IMR-90 (cell line): ENCODE data around the gene C16orf92. TPM values are rescaled to one million over a fixed set of nuclear protein-coding genes. Genes with fewer than 3 reads are reported as not detected.

Experiments
- ATAC-seq: fragments of 200-7000 bp; cut with Tn5 transposase; 2 replicates; pipeline ENCODE4 v1.9.1; 2020; ENCODE audit warnings: low read depth, mild to moderate bottlenecking, moderate library complexity
- BruUV-seq: library from RNA; stranded (reverse); fragments of 400-500 nt; replicated peaks from 2 replicates; lab custom pipeline; 2021; lab: Mats Ljungman, UMichigan
- CTCF ChIA-PET: fragments of 300-600 bp; formaldehyde crosslinking; extraction: SDS; loops from one replicate; lab custom pipeline; 2021; ENCODE audit warnings: antibody characterized with exemption; lab: Yijun Ruan, JAX
- POLR2A ChIA-PET: fragments of 300-600 bp; sonication (Branson Sonifier 250); formaldehyde crosslinking; loops from one replicate; lab custom pipeline; 2022; ENCODE audit warnings: antibody characterized with exemption; ENCODE audit not compliant: unreplicated experiment; lab: Charles Lee
- DNase-seq: peaks from one replicate; pipeline ENCODE4 v3.0.0; 2013
- H2AFZ ChIP-seq: replicated peaks from 2 replicates; pipeline ENCODE3; 2013; ENCODE audit warnings: low read length, mild to moderate bottlenecking; ENCODE audit not compliant: poor library complexity
- H2AK5ac ChIP-seq: 2 replicates; pipeline ENCODE4 v1.6.1; 2013; ENCODE audit warnings: low read depth, low read length, inconsistent platforms
- H2AK9ac ChIP-seq: replicated peaks from 2 replicates; pipeline ENCODE3; 2013; ENCODE audit warnings: mild to moderate bottlenecking, low read depth, low read length, moderate library complexity; ENCODE audit not compliant: poor library complexity
- H2BK120ac ChIP-seq: 2 replicates; pipeline ENCODE4 v1.6.1; 2013; ENCODE audit warnings: low read depth, low read length, inconsistent platforms
- H2BK15ac ChIP-seq: 3 replicates; pipeline ENCODE4 v1.6.1; 2013; ENCODE audit warnings: low read depth, low read length, inconsistent platforms
- H2BK20ac ChIP-seq: 2 replicates; pipeline ENCODE4 v1.6.1; 2013; ENCODE audit warnings: low read depth, mild to moderate bottlenecking, inconsistent platforms, low read length, moderate library complexity
- H2BK5ac ChIP-seq: 2 replicates; pipeline ENCODE4 v1.6.1; 2013; ENCODE audit warnings: mild to moderate bottlenecking, low read depth, low read length, inconsistent platforms; ENCODE audit not compliant: poor library complexity, severe bottlenecking
- H3K14ac ChIP-seq: replicated peaks from 2 replicates; pipeline ENCODE4 v1.6.1; 2013; ENCODE audit warnings: low read depth, low read length, inconsistent platforms
- H3K18ac ChIP-seq: 2 replicates; pipeline ENCODE4 v1.6.1; 2013; ENCODE audit warnings: low read depth, low read length, control low read depth
- H3K23ac ChIP-seq: 2 replicates; pipeline ENCODE4 v1.6.1; 2013; ENCODE audit warnings: low read depth, low read length, inconsistent platforms
- H3K27ac ChIP-seq: 2 replicates; pipeline ENCODE4 v1.5.1; 2013; ENCODE audit warnings: mild to moderate bottlenecking, control low read depth, low read length; ENCODE audit not compliant: insufficient read depth
- H3K27me3 ChIP-seq: 2 replicates; pipeline ENCODE4 v1.6.1; 2013; ENCODE audit warnings: low read length; ENCODE audit not compliant: control insufficient read depth, insufficient read depth
- H3K36me3 ChIP-seq: 2 replicates; pipeline ENCODE4 v1.6.1; 2013; ENCODE audit warnings: low read length, mixed read lengths; ENCODE audit not compliant: control insufficient read depth, insufficient read depth
- H3K4ac ChIP-seq: 2 replicates; pipeline ENCODE4 v1.6.1; 2013; ENCODE audit warnings: low read depth, low read length, inconsistent platforms
- H3K4me1 ChIP-seq: 2 replicates; pipeline ENCODE4 v1.6.1; 2013; ENCODE audit warnings: low read length, mixed read lengths; ENCODE audit not compliant: control insufficient read depth, insufficient read depth
- H3K4me2 ChIP-seq: 2 replicates; pipeline ENCODE4 v1.6.1; 2013; ENCODE audit warnings: low read depth, mild to moderate bottlenecking, control low read depth, low read length, moderate library complexity
- H3K4me3 ChIP-seq: 2 replicates; pipeline ENCODE4 v1.5.1; 2013; ENCODE audit warnings: low read depth, mild to moderate bottlenecking, control low read depth, low read length, moderate library complexity; ENCODE audit not compliant: insufficient read depth
- H3K56ac ChIP-seq: 2 replicates; pipeline ENCODE4 v1.6.1; 2013; ENCODE audit warnings: low read length, inconsistent platforms; ENCODE audit not compliant: insufficient read depth; ENCODE audit errors: extremely low read depth
- H3K79me1 ChIP-seq, 2 experiments: 2 replicates each; pipeline ENCODE4 v1.6.1; 2013; ENCODE audit warnings: low read length in 2 of 2, inconsistent platforms in 1 of 2, low read depth in 1 of 2
- H3K9ac ChIP-seq: 2 replicates; pipeline ENCODE4 v1.6.1; 2013; ENCODE audit warnings: low read depth, low read length, control low read depth
- H3K9me1 ChIP-seq: 2 replicates; pipeline ENCODE4 v1.6.1; 2013; ENCODE audit warnings: low read length, inconsistent platforms; ENCODE audit not compliant: insufficient read depth
- H3K9me3 ChIP-seq: 2 replicates; pipeline ENCODE4 v1.6.1; 2013; ENCODE audit warnings: low read length; ENCODE audit not compliant: control insufficient read depth, insufficient read depth
- H4K20me1 ChIP-seq: 2 replicates; pipeline ENCODE4 v1.6.1; 2013; ENCODE audit warnings: low read length, inconsistent platforms; ENCODE audit not compliant: insufficient read depth
- H4K5ac ChIP-seq: 2 replicates; pipeline ENCODE4 v1.6.1; 2013; ENCODE audit warnings: mild to moderate bottlenecking, low read depth, low read length, control low read depth
- H4K8ac ChIP-seq, 2 experiments: 2 replicates each; pipeline ENCODE4 v1.6.1; 2013; ENCODE audit warnings: low read depth in 2 of 2, low read length in 2 of 2, control low read depth in 1 of 2, inconsistent platforms in 1 of 2
- H4K91ac ChIP-seq: 2 replicates; pipeline ENCODE4 v1.6.1; 2013; ENCODE audit warnings: low read depth, low read length, inconsistent platforms; ENCODE audit not compliant: insufficient read depth
- BHLHE40 ChIP-seq: fragments of 150-350 bp; IDR thresholded peaks from 2 replicates; pipeline ENCODE4 v1.6.1; 2016; ENCODE audit warnings: mild to moderate bottlenecking, low read depth, low read length
- CEBPB ChIP-seq: IDR thresholded peaks from 2 replicates; pipeline ENCODE4 v1.6.1; 2012; ENCODE audit warnings: low read depth, low read length, improper control_type of control experiment
- CHD1 ChIP-seq: IDR thresholded peaks from 2 replicates; pipeline ENCODE4 v1.6.1; 2012; ENCODE audit warnings: low read depth, low read length, improper control_type of control experiment
- CTCF ChIP-seq: conservative IDR thresholded peaks from 2 replicates; pipeline ENCODE4 v1.5.1; 2012; ENCODE audit warnings: mild to moderate bottlenecking, low read depth, low read length, improper control_type of control experiment
- ELK1 ChIP-seq: fragments of 150-350 bp; IDR thresholded peaks from 2 replicates; pipeline ENCODE4 v1.6.1; 2016; ENCODE audit warnings: low read depth, mild to moderate bottlenecking, low read length, moderate library complexity, borderline replicate concordance
- FOS ChIP-seq: fragments of 150-350 bp; IDR thresholded peaks from 2 replicates; pipeline ENCODE4 v1.6.1; 2016; ENCODE audit warnings: low read depth, low read length
- MAZ ChIP-seq: IDR thresholded peaks from 2 replicates; pipeline ENCODE4 v1.6.1; 2012; ENCODE audit warnings: low read depth, mild to moderate bottlenecking, low read length, improper control_type of control experiment, moderate library complexity, borderline replicate concordance
- MXI1 ChIP-seq: IDR thresholded peaks from 2 replicates; pipeline ENCODE4 v1.6.1; 2012; ENCODE audit warnings: low read depth, mild to moderate bottlenecking, low read length, moderate library complexity, borderline replicate concordance
- NFE2L2 ChIP-seq: fragments of 150-350 bp; IDR thresholded peaks from 2 replicates; pipeline ENCODE4 v1.6.1; 2016; ENCODE audit warnings: low read depth, mild to moderate bottlenecking, low read length
- RFX5 ChIP-seq: IDR thresholded peaks from 2 replicates; pipeline ENCODE4 v1.8.0; 2012; ENCODE audit warnings: low read depth, mild to moderate bottlenecking, low read length, moderate library complexity
- SMC3 ChIP-seq: fragments of 150-350 bp; IDR thresholded peaks from 2 replicates; pipeline ENCODE4 v1.6.1; 2016; ENCODE audit warnings: low read depth, mild to moderate bottlenecking, antibody characterized with exemption, low read length, moderate library complexity
- WGBS, 2 experiments: methylation state at CpG; one replicate each; pipeline versions ENCODE4 v1.1.5 to v1.1.7; 2013; ENCODE audit warnings: missing lambda C conversion rate in 2 of 2; ENCODE audit not compliant: insufficient read length in 1 of 2; ENCODE audit errors: extremely low coverage in 2 of 2; 5-methylcytosine and 5-hydroxymethylcytosine counted together
- dilution Hi-C: fragments of 300-500 bp; cut with HindIII; formaldehyde crosslinking; loops from one replicate; pipeline ENCODE4 v1.14.3; 2018; ENCODE audit warnings: low sequenced_read_pairs; ENCODE audit not compliant: unreplicated experiment
- in situ Hi-C: fragments of 300-500 bp; cut with MboI; formaldehyde crosslinking; loops from 3 replicates; pipeline ENCODE4 v1.14.3; 2019; ENCODE audit warnings: low sequenced_read_pairs, inconsistent platforms, mixed read lengths
- intact Hi-C: fragments of 100-400 bp; cut with micrococcal nuclease; formaldehyde crosslinking; loops from 2 replicates; pipeline ENCODE4 v1.10.0; 2022
- polyA plus RNA-seq, 3 experiments: library from polyadenylated mRNA; depleted of rRNA; stranded (reverse); fragments of >200 nt; gene quantifications; 2 replicates each; pipeline ENCODE4 v1.2.3, GENCODE V29; 2012; ENCODE audit warnings: low replicate concordance in 1 of 3
- total RNA-seq: library from RNA; depleted of rRNA; stranded (reverse); fragments of >200 nt; gene quantifications from 2 replicates; pipeline ENCODE4 v1.2.3, GENCODE V29; 2012

Gene C16orf92
- total and polyA plus RNA-seq, 2 of the 4 experiments (the other 2 are of a cell fraction) = not detected

GRCh38 chr16:30027588-30028437 lies 4.8 kb downstream of the C16orf92 start:
- in situ Hi-C loops = loop anchor here (10.0 kb wide), 1 partner anchor 333 kb away; no protein-coding TSS in a partner anchor
- Histone ChIP-seq H3K9me1 (no peaks in the 10 kb centered on the region), H2AK9ac (no peak overlapping the region), H3K9me3 (no peaks in the 10 kb centered on the region), H3K56ac (no peak overlapping the region), H4K5ac (no peak overlapping the region), H3K14ac (no peak overlapping the region), H2AFZ (no peak overlapping the region), H3K4me1 (no peaks in the 10 kb centered on the region), H3K27me3 (peaks cover 72% of the 10 kb centered on the region), H3K23ac (no peak overlapping the region), H2AK5ac (no peak overlapping the region), H3K36me3 (no peaks in the 10 kb centered on the region), H3K79me1 (no peaks in the 10 kb centered on the region), H4K20me1 (peaks cover 9% of the 10 kb centered on the region; the same call in 1 of the 2 replicates), H4K91ac (no peak overlapping the region), H3K27ac (no peak overlapping the region), H2BK120ac (no peak overlapping the region), H4K8ac (no peak overlapping the region), H3K9ac (no peak overlapping the region), H3K4me2 (no peak overlapping the region), H2BK5ac (no peak overlapping the region), H3K4ac (no peak overlapping the region), H2BK20ac (no peak overlapping the region), H2BK15ac (no peak overlapping the region), H3K4me3 (no peak overlapping the region), H3K18ac (no peak overlapping the region)
- no TSS peak for BruUV-seq
- ATAC-seq (no peak), DNase-seq (no peak)
- WGBS, 2 experiments = 25% methylated on average over 7 of the region's 13 CpGs; no CpG with 5 or more reads in 1 of the 2 experiments
- ChIA-PET CTCF (no interaction called here), POLR2A (no interaction called here)
- dilution Hi-C loops = no loop called here
- TF ChIP-seq CEBPB (no peak), MXI1 (no peak), MAZ (no peak), BHLHE40 (no peak), NFE2L2 (no peak), CHD1 (no peak), ELK1 (no peak), SMC3 (no peak), CTCF (no peak), FOS (no peak), RFX5 (no peak)
- intact Hi-C loops = no loop called here
